MM.1S (cell line): ENCODE data around the gene LITAF.

Source experiments
- DNase-seq: peaks from one replicate; pipeline ENCODE4 v3.0.0-alpha.2; 2015
- H2AFZ ChIP-seq: fragments of 300-600 bp; sonication (generic); 2 replicates; pipeline ENCODE4 v1.6.0; 2016; ENCODE audit warnings: antibody characterized with exemption, low read length
- H3F3A ChIP-seq: fragments of 300-600 bp; sonication (generic); 2 replicates; pipeline ENCODE4 v1.6.1; 2016; ENCODE audit warnings: mild to moderate bottlenecking, antibody characterized with exemption, low read length, moderate library complexity, mixed read lengths; ENCODE audit not compliant: insufficient read depth
- H3K27ac ChIP-seq: fragments of 300-600 bp; sonication (generic); 2 replicates; pipeline ENCODE4 v1.5.1; 2016; ENCODE audit warnings: mild to moderate bottlenecking, low read length
- H3K27me3 ChIP-seq: fragments of 300-600 bp; sonication (generic); replicated peaks from 2 replicates; pipeline ENCODE4 v1.6.0; 2016; ENCODE audit warnings: low read length; ENCODE audit not compliant: insufficient read depth
- H3K36me3 ChIP-seq: fragments of 300-600 bp; sonication (generic); replicated peaks from 2 replicates; pipeline ENCODE4 v1.6.1; 2016; ENCODE audit warnings: mild to moderate bottlenecking, low read length, mixed read lengths; ENCODE audit not compliant: insufficient read depth
- H3K4me1 ChIP-seq: fragments of 300-600 bp; sonication (generic); 2 replicates; pipeline ENCODE4 v1.6.1; 2016; ENCODE audit warnings: low read length, mixed read lengths
- H3K4me2 ChIP-seq: fragments of 300-600 bp; sonication (generic); 2 replicates; pipeline ENCODE4 v1.6.0; 2016; ENCODE audit warnings: low read depth, low read length
- H3K4me3 ChIP-seq: fragments of 300-600 bp; sonication (generic); 2 replicates; pipeline ENCODE4 v1.5.1; 2016; ENCODE audit warnings: low read length, mixed read lengths
- H3K79me2 ChIP-seq: fragments of 300-600 bp; sonication (generic); 2 replicates; pipeline ENCODE4 v1.6.1; 2016; ENCODE audit warnings: mixed run types, low read length, mixed read lengths
- H3K9ac ChIP-seq: fragments of 300-600 bp; sonication (generic); 2 replicates; pipeline ENCODE4 v1.6.1; 2016; ENCODE audit warnings: low read length, mixed read lengths
- H3K9me2 ChIP-seq: fragments of 300-600 bp; sonication (generic); replicated peaks from 2 replicates; pipeline ENCODE4 v1.6.1; 2016; ENCODE audit warnings: mild to moderate bottlenecking, low read length, mixed read lengths; ENCODE audit not compliant: insufficient read depth
- H3K9me3 ChIP-seq: fragments of 300-600 bp; sonication (generic); replicated peaks from 2 replicates; pipeline ENCODE4 v1.6.1; 2016; ENCODE audit warnings: mild to moderate bottlenecking, low read length, mixed read lengths; ENCODE audit not compliant: insufficient read depth
- H4K20me1 ChIP-seq: fragments of 300-600 bp; sonication (generic); 2 replicates; pipeline ENCODE4 v1.6.1; 2016; ENCODE audit warnings: mild to moderate bottlenecking, low read length, moderate library complexity, mixed read lengths; ENCODE audit not compliant: insufficient read depth
- EZH2 ChIP-seq: fragments of 300-600 bp; sonication (generic); optimal IDR thresholded peaks from 2 replicates; pipeline ENCODE3; 2017; ENCODE audit warnings: low read depth, mild to moderate bottlenecking, antibody characterized with exemption, low read length, mixed read lengths
- EZH2phosphoT487 ChIP-seq: fragments of 300-600 bp; sonication (generic); IDR thresholded peaks from 2 replicates; pipeline ENCODE4 v1.6.1; 2018; ENCODE audit warnings: antibody characterized with exemption, low read length
- TF ChIP-seq, protein P1 (sequence below): fragments of 300-600 bp; sonication (generic); IDR thresholded peaks from 2 replicates; pipeline ENCODE4 v1.5.1; 2016; ENCODE audit warnings: antibody characterized with exemption, low read length, mixed read lengths

LITAF gene

DNA sequence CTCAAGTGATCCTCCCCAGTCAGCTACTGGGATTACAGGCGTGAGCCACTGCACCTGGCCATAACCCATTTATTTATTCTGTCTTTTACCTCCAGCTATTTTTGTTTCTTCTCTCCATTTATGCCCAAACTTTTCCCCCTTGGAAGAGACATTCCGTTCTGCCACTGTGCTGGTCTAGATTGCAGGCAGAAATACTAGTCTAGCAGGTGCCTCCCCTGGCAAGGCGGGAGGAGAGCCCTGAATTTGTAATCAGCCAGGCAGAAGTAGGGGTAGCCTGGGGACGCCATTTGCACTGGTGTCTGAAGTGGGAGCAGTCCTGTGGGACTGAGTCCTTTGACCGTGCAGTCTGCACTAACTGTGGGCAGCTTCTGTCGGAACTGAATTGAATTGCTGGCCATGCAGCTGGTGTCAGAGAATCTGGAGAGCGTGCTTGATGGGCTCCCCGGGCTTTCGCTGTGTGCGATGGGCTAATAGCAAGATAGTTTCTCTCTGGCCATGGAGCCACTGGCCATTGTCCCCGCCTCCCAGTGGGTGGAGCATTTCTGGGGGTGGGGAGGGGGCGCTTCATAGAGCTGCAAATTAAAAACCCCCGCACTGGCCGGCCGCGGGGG, 31.5 kb upstream of the LITAF start:
- Histone ChIP-seq H3K27ac (no peak overlapping the region), H3K27me3 (no peaks in the 10 kb centered on the region), H3F3A (peaks cover 34% of the 10 kb centered on the region), H3K9me2 (no peaks in the 10 kb centered on the region), H3K79me2 (no peaks in the 10 kb centered on the region), H4K20me1 (no peaks in the 10 kb centered on the region), H3K36me3 (no peaks in the 10 kb centered on the region), H3K4me2 (no peak overlapping the region), H3K4me3 (no peak overlapping the region), H3K9ac (no peak overlapping the region), H3K9me3 (no peaks in the 10 kb centered on the region), H2AFZ (no peak overlapping the region), H3K4me1 (peaks cover 33% of the 10 kb centered on the region)
- TF ChIP-seq EZH2 (no peak), EZH2phosphoT487 (no peak)
- TF ChIP-seq, protein P1, sequence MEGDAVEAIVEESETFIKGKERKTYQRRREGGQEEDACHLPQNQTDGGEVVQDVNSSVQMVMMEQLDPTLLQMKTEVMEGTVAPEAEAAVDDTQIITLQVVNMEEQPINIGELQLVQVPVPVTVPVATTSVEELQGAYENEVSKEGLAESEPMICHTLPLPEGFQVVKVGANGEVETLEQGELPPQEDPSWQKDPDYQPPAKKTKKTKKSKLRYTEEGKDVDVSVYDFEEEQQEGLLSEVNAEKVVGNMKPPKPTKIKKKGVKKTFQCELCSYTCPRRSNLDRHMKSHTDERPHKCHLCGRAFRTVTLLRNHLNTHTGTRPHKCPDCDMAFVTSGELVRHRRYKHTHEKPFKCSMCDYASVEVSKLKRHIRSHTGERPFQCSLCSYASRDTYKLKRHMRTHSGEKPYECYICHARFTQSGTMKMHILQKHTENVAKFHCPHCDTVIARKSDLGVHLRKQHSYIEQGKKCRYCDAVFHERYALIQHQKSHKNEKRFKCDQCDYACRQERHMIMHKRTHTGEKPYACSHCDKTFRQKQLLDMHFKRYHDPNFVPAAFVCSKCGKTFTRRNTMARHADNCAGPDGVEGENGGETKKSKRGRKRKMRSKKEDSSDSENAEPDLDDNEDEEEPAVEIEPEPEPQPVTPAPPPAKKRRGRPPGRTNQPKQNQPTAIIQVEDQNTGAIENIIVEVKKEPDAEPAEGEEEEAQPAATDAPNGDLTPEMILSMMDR: no peak
- no peak for DNase-seq

DNA sequence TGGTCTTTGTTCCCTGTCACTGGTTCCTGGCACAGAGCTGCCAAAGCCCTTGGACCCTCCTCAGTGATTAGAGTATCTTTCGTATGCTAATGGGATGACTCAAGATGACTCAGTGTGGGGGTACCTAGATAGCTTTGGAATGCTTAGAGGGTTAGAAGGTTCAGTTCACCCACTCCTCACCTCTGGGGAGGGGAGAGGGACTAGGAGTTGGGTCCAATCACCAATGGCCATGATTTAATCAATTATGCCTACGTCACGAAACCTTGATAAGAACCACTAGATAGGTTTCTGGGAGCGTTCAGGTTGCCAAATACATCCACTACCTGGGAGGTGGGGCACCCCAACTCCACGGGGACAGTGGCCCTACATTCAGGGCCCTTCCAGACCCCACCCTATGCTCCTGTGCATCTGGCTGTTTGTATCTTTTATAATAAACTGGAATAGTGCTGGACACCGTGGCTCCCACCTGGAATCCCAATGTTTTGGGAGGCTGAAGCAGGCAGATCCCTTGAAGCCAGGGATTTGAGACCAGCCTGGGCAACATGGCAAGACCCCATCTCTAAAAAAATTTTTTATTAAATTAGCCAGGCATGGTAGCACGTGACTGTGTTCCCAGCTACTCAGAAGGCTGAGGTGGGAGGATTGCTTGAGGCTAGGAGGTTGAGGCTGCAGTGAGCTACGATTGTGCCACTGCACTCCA, 29.2 kb upstream of the LITAF start:
- no peak for DNase-seq
- Histone ChIP-seq H2AFZ (no peak overlapping the region), H3K4me1 (peaks cover 30% of the 10 kb centered on the region), H3K4me3 (no peak overlapping the region), H3K9me3 (no peaks in the 10 kb centered on the region), H3K9ac (no peak overlapping the region), H3K27me3 (no peaks in the 10 kb centered on the region), H3K79me2 (no peaks in the 10 kb centered on the region), H3K9me2 (no peaks in the 10 kb centered on the region), H3F3A (peaks cover 21% of the 10 kb centered on the region), H4K20me1 (no peaks in the 10 kb centered on the region), H3K36me3 (no peaks in the 10 kb centered on the region), H3K27ac (no peak overlapping the region), H3K4me2 (no peak overlapping the region)
- no peak for TF ChIP-seq EZH2
- TF ChIP-seq EZH2phosphoT487: no peak
- TF ChIP-seq, protein P1: no peak

DNA sequence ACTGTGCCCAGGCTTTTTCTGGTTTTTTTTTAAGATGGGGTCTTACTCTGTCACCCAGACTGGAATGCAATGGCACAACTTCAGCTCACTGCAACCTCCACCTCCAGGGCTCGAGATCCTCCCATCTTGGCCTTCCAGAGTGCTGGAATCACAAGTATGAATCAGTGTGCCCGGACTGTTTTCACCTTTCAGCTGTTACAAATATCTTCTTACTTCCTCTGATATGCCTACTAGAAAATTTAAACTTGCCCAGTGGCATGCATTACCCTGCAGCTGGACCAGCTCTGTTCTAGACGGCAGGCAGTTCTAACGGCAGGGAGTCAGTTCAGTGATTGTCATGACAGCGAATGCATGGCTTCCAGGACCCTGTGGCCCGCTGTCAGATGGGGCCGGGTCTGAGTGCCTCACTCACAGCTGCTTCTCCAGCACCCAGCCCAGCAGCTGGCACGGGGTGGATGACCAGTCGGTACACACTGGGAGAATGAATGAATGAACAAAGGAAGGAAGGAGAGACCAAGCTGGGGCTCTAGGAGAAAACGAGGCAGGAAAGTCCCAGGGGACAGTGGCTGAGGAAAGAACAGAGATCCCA, 28.0 kb upstream of the LITAF start:
- no peak overlapping the region for H3K27ac ChIP-seq
- no peak overlapping the region for H3K4me2 ChIP-seq

More for the DNA sequence above, 28.0 kb upstream of the LITAF start:
- no peak overlapping the region for H3K4me3 ChIP-seq
- peaks cover 24% of the 10 kb centered on the region for H3K4me1 ChIP-seq
- no peaks in the 10 kb centered on the region for H3K27me3 ChIP-seq
- DNase-seq: no peak
- H3K9me3 ChIP-seq: no peaks in the 10 kb centered on the region
- no peak overlapping the region for H3K9ac ChIP-seq
- no peaks in the 10 kb centered on the region for H3K79me2 ChIP-seq
- TF ChIP-seq EZH2 (no peak), EZH2phosphoT487 (no peak)
- TF ChIP-seq, protein P1: no peak
- no peak overlapping the region for H2AFZ ChIP-seq
- H3F3A ChIP-seq: peaks cover 13% of the 10 kb centered on the region
- H3K36me3 ChIP-seq: no peaks in the 10 kb centered on the region
- H4K20me1 ChIP-seq: no peaks in the 10 kb centered on the region
- no peaks in the 10 kb centered on the region for H3K9me2 ChIP-seq
